A172 (cell line): ENCODE results near the gene BBOX1. TPM values are rescaled to one million over a fixed set of nuclear protein-coding genes. Genes with fewer than 3 reads are reported as not detected.
"Not testable (repeated sequence)": the region's sequence is repeated elsewhere in the genome, so short reads cannot be mapped to it uniquely, and the experiment has no call there.

Source experiments
- DNase-seq: peaks from one replicate; pipeline ENCODE4 v3.0.0-alpha.2; 2015; ENCODE audit warnings: low spot score
- total RNA-seq: library from RNA; depleted of rRNA; stranded (reverse); fragments of >200 nt; shearing (Covaris generic); gene quantifications from 2 replicates; pipeline ENCODE4 v1.2.3, GENCODE V29; 2014; rRNA removed

BBOX1 gene
- not detected in 2 replicates for total RNA-seq

- peak; percentile 3 for DNase-seq
Observed at GRCh38 chr11:27040302-27041115, at the start of gene BBOX1. Gene BBOX1 (plus strand): TSS chr11:27040815. CDS start chr11:27055431, 14,616 bp downstream.

- no peak for DNase-seq
Observed at GRCh38 chr11:26992031-26992541, 48.5 kb upstream of the BBOX1 start.

- DNase-seq, result no peak
Observed at GRCh38 chr11:26993965-26994457, 46.6 kb upstream of the BBOX1 start, which contains the start of gene FIBIN. Gene FIBIN (plus strand): TSS chr11:26994112. CDS start chr11:26994527, 415 bp downstream.

- no peak for DNase-seq
Observed at GRCh38 chr11:26994631-26995095, 46.0 kb upstream of the BBOX1 start.

- DNase-seq, result no peak
Observed at GRCh38 chr11:26995701-26996460, 44.7 kb upstream of the BBOX1 start.

GRCh38 chr11:26997378-26997777 lies 43.2 kb upstream of the BBOX1 start:
- no peak for DNase-seq

- not testable (repeated sequence) for DNase-seq
Observed at GRCh38 chr11:27001136-27001730, 39.4 kb upstream of the BBOX1 start.

GRCh38 chr11:27002431-27002830 lies 38.2 kb upstream of the BBOX1 start:
- DNase-seq, result no peak

- no peak for DNase-seq
Observed at GRCh38 chr11:27002838-27003237, 37.8 kb upstream of the BBOX1 start.

GRCh38 chr11:27004103-27004502 lies 36.5 kb upstream of the BBOX1 start:
- no peak for DNase-seq

- no peak for DNase-seq
Observed at GRCh38 chr11:27008811-27009535, 31.6 kb upstream of the BBOX1 start.

- DNase-seq, result no peak
Observed at GRCh38 chr11:27011560-27012233, 28.9 kb upstream of the BBOX1 start.

- peak; percentile 42 for DNase-seq
Observed at GRCh38 chr11:27012234-27012921, 28.2 kb upstream of the BBOX1 start.

- no peak for DNase-seq
Observed at GRCh38 chr11:27013781-27014361, 26.7 kb upstream of the BBOX1 start.

GRCh38 chr11:27018902-27019529 lies 21.6 kb upstream of the BBOX1 start:
- DNase-seq, result no peak

GRCh38 chr11:27020751-27021150 lies 19.9 kb upstream of the BBOX1 start:
- DNase-seq, result no peak

- no peak for DNase-seq
Observed at GRCh38 chr11:27022659-27023251, 17.9 kb upstream of the BBOX1 start.

GRCh38 chr11:27024865-27025264 lies 15.8 kb upstream of the BBOX1 start:
- no peak for DNase-seq
